Measurements from ENCODE around the gene MRPL41. TPM values are rescaled to one million over a fixed set of nuclear protein-coding genes. Genes with fewer than 3 reads are reported as not detected.

Gene MRPL41
- total and polyA plus RNA-seq, 2 of the 13 experiments (the other 11 are each of a cell fraction or from before 2014, with no cell fraction given), result 20.9 to 54.0 TPM

GRCh38 chr9:137552022-137552768 is 516 bp downstream of the MRPL41 start (continued):
- TF ChIP-seq E2F2 (CRISPR knock-in tag; IDR thresholded peaks at IDR 0.05; ENCODE audit: borderline replicate concordance), result no peak; the same call in 1 of the 2 replicates
- TF ChIP-seq HMGXB4 (CRISPR knock-in tag; IDR thresholded peaks at IDR 0.05; ENCODE audit: borderline replicate concordance in 1 of 2, low read depth in 1 of 2), result no peak; a peak in 1 of 4 replicates
- no peak for TF ChIP-seq ZFP62 (CRISPR knock-in tag; IDR thresholded peaks at IDR 0.05)
- TF ChIP-seq ZNF263 (CRISPR knock-in tag; IDR thresholded peaks at IDR 0.05), result no peak
- TF ChIP-seq CBX1 (IDR thresholded peaks at IDR 0.05; ENCODE audit: low read depth), result no peak
- TF ChIP-seq ZNF317 (CRISPR knock-in tag; IDR thresholded peaks at IDR 0.05), result no peak
- TF ChIP-seq, protein P1, sequence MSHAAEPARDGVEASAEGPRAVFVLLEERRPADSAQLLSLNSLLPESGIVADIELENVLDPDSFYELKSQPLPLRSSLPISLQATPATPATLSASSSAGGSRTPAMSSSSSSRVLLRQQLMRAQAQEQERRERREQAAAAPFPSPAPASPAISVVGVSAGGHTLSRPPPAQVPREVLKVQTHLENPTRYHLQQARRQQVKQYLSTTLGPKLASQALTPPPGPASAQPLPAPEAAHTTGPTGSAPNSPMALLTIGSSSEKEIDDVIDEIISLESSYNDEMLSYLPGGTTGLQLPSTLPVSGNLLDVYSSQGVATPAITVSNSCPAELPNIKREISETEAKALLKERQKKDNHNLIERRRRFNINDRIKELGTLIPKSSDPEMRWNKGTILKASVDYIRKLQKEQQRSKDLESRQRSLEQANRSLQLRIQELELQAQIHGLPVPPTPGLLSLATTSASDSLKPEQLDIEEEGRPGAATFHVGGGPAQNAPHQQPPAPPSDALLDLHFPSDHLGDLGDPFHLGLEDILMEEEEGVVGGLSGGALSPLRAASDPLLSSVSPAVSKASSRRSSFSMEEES (CRISPR knock-in tag; IDR thresholded peaks at IDR 0.05), result no peak
- TF ChIP-seq CHCHD3 (CRISPR knock-in tag; IDR thresholded peaks at IDR 0.05), result no peak
- no peak for TF ChIP-seq ZFP41 (CRISPR knock-in tag; IDR thresholded peaks at IDR 0.05; ENCODE audit: borderline replicate concordance)
- TF ChIP-seq, protein P2, sequence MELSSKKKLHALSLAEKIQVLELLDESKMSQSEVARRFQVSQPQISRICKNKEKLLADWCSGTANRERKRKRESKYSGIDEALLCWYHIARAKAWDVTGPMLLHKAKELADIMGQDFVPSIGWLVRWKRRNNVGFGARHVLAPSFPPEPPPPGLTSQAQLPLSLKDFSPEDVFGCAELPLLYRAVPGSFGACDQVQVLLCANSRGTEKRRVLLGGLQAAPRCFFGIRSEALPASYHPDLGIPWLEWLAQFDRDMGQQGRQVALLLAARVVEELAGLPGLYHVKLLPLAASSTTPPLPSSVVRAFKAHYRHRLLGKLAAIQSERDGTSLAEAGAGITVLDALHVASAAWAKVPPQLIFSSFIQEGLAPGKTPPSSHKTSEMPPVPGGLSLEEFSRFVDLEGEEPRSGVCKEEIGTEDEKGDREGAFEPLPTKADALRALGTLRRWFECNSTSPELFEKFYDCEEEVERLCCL (CRISPR knock-in tag; IDR thresholded peaks at IDR 0.05; ENCODE audit: borderline replicate concordance), result no peak
- TF ChIP-seq, protein P3, sequence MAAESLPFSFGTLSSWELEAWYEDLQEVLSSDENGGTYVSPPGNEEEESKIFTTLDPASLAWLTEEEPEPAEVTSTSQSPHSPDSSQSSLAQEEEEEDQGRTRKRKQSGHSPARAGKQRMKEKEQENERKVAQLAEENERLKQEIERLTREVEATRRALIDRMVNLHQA (CRISPR knock-in tag; IDR thresholded peaks at IDR 0.05), result no peak
- no peak for TF ChIP-seq ZNF3 (CRISPR knock-in tag; IDR thresholded peaks at IDR 0.05)
- no peak; the same call in 2 of the 3 replicates for TF ChIP-seq MXI1 (IDR thresholded peaks at IDR 0.05; ENCODE audit: borderline replicate concordance, low read depth, low read length)
- TF ChIP-seq ZNF878 (CRISPR knock-in tag; IDR thresholded peaks at IDR 0.05), result no peak
- no peak for TF ChIP-seq MAFF (IDR thresholded peaks at IDR 0.05; ENCODE audit: low read depth, low read length)
- no peak for TF ChIP-seq BORCS8-MEF2B (CRISPR knock-in tag; IDR thresholded peaks at IDR 0.05)
- no peak; the same call in 1 of the 2 replicates for TF ChIP-seq HES4 (CRISPR knock-in tag; IDR thresholded peaks at IDR 0.05; ENCODE audit: borderline replicate concordance)
- no peak for TF ChIP-seq GATAD2A (CRISPR knock-in tag; IDR thresholded peaks at IDR 0.05)
- peak; percentile 37 for TF ChIP-seq POLR2G (IDR thresholded peaks at IDR 0.05; ENCODE audit: low read depth, low read length)
- TF ChIP-seq ZNF253 (CRISPR knock-in tag; IDR thresholded peaks at IDR 0.05; ENCODE audit: borderline replicate concordance), result no peak
- TF ChIP-seq, protein P4, sequence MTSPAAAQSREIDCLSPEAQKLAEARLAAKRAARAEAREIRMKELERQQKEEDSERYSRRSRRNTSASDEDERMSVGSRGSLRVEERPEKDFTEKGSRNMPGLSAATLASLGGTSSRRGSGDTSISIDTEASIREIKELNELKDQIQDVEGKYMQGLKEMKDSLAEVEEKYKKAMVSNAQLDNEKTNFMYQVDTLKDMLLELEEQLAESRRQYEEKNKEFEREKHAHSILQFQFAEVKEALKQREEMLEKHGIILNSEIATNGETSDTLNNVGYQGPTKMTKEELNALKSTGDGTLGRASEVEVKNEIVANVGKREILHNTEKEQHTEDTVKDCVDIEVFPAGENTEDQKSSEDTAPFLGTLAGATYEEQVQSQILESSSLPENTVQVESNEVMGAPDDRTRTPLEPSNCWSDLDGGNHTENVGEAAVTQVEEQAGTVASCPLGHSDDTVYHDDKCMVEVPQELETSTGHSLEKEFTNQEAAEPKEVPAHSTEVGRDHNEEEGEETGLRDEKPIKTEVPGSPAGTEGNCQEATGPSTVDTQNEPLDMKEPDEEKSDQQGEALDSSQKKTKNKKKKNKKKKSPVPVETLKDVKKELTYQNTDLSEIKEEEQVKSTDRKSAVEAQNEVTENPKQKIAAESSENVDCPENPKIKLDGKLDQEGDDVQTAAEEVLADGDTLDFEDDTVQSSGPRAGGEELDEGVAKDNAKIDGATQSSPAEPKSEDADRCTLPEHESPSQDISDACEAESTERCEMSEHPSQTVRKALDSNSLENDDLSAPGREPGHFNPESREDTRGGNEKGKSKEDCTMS (CRISPR knock-in tag; conservative IDR thresholded peaks at IDR 0.05), result no peak

Measured in HepG2 (cell line).